Measurements from ENCODE around the gene ZNF777. TPM values are rescaled to one million over a fixed set of nuclear protein-coding genes. Genes with fewer than 3 reads are reported as not detected.

Gene ZNF777
- total and polyA plus RNA-seq, 2 experiments from 2014 or later: 2.8 to 7.9 TPM

DNA sequence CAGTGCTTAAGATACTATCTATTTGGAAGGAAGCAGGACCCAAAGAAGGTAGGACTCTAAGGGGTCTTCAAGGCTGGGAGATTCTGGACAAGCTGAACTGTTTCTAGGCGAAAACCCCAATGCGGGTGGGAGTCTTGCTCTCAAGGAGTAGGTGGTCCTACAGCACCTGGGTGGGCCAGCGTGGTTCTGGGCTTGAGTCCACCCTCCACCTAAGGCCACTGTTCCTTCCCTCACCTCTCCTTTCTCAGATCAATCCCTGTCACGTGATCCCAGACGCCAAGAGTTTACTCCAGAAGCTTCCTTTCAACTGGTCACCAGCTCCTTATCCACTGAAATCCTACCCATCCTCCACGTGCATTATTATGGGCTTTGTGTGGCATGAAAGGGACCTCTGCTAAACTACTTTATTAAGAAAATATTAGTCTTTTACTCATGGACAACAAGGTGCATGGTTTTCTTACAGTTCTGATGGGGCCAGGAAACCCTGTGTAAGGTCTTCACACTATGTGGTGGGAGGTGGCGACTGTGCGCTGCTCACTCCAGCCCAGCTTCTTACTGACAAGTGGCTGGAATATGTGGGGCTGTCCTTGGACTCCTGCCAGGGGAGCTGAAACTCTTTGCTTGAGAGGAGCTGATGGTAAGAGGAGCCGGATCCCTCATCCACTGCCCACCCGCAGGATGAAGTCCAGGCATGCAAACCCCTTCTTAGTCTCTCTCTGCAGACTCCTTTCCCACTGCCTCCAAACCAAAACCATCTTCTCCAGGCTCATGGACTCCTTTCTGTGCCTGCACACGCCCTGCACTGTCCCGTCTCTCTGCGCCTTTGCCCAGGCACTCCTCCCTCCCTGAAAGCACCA, 35.2 kb upstream of the ZNF777 start:
- peaks cover 10% of the 10 kb centered on the region; the same call in 1 of the 2 replicates for H3K36me3 ChIP-seq (ENCODE audit: insufficient read depth)
- no peak for ATAC-seq
- H3K79me2 ChIP-seq (replicated peaks; ENCODE audit: insufficient read depth): peaks cover 16% of the 10 kb centered on the region
- Mint-ChIP-seq H3K9me3 (no peaks in the 10 kb centered on the region), H3K27me3 (ENCODE audit: insufficient read depth, low read depth, poor library complexity) (peaks cover 17% of the 10 kb centered on the region), H3K4me1 (peaks cover 13% of the 10 kb centered on the region), H3K4me3 (peak overlapping the region; percentile 95), H3K36me3 (ENCODE audit: low read depth) (peaks cover 32% of the 10 kb centered on the region), H3K27ac (no peak overlapping the region)
- no peak for DNase-seq (ENCODE audit: low spot score)
- TF ChIP-seq REST (IDR thresholded peaks at IDR 0.05; ENCODE audit: unreplicated experiment) (no peak), ZNF114 (CRISPR knock-in tag; IDR thresholded peaks at IDR 0.05) (no peak), EZH2phosphoT487 (IDR thresholded peaks at IDR 0.05; ENCODE audit: unreplicated experiment) (no peak), POLR2AphosphoS5 (IDR thresholded peaks at IDR 0.05; ENCODE audit: low read depth) (no peak), EZH2 (IDR thresholded peaks at IDR 0.05; ENCODE audit: low read depth, unreplicated experiment) (no peak), ZNF331 (CRISPR knock-in tag; IDR thresholded peaks at IDR 0.05; ENCODE audit: low read depth) (no peak), NANOG (IDR thresholded peaks at IDR 0.05; ENCODE audit: borderline replicate concordance) (no peak), CREB1 (CRISPR knock-in tag; IDR thresholded peaks at IDR 0.05; ENCODE audit: low read depth) (no peak), STAT1 (IDR thresholded peaks at IDR 0.05; ENCODE audit: unreplicated experiment) (no peak), ETS1 (IDR thresholded peaks at IDR 0.05) (no peak), JUNB (IDR thresholded peaks at IDR 0.05; ENCODE audit: unreplicated experiment) (no peak), CTCF (conservative IDR thresholded peaks at IDR 0.05; ENCODE audit: low read depth in 2 of 2) (no peak)
- TF ChIP-seq, protein P1, sequence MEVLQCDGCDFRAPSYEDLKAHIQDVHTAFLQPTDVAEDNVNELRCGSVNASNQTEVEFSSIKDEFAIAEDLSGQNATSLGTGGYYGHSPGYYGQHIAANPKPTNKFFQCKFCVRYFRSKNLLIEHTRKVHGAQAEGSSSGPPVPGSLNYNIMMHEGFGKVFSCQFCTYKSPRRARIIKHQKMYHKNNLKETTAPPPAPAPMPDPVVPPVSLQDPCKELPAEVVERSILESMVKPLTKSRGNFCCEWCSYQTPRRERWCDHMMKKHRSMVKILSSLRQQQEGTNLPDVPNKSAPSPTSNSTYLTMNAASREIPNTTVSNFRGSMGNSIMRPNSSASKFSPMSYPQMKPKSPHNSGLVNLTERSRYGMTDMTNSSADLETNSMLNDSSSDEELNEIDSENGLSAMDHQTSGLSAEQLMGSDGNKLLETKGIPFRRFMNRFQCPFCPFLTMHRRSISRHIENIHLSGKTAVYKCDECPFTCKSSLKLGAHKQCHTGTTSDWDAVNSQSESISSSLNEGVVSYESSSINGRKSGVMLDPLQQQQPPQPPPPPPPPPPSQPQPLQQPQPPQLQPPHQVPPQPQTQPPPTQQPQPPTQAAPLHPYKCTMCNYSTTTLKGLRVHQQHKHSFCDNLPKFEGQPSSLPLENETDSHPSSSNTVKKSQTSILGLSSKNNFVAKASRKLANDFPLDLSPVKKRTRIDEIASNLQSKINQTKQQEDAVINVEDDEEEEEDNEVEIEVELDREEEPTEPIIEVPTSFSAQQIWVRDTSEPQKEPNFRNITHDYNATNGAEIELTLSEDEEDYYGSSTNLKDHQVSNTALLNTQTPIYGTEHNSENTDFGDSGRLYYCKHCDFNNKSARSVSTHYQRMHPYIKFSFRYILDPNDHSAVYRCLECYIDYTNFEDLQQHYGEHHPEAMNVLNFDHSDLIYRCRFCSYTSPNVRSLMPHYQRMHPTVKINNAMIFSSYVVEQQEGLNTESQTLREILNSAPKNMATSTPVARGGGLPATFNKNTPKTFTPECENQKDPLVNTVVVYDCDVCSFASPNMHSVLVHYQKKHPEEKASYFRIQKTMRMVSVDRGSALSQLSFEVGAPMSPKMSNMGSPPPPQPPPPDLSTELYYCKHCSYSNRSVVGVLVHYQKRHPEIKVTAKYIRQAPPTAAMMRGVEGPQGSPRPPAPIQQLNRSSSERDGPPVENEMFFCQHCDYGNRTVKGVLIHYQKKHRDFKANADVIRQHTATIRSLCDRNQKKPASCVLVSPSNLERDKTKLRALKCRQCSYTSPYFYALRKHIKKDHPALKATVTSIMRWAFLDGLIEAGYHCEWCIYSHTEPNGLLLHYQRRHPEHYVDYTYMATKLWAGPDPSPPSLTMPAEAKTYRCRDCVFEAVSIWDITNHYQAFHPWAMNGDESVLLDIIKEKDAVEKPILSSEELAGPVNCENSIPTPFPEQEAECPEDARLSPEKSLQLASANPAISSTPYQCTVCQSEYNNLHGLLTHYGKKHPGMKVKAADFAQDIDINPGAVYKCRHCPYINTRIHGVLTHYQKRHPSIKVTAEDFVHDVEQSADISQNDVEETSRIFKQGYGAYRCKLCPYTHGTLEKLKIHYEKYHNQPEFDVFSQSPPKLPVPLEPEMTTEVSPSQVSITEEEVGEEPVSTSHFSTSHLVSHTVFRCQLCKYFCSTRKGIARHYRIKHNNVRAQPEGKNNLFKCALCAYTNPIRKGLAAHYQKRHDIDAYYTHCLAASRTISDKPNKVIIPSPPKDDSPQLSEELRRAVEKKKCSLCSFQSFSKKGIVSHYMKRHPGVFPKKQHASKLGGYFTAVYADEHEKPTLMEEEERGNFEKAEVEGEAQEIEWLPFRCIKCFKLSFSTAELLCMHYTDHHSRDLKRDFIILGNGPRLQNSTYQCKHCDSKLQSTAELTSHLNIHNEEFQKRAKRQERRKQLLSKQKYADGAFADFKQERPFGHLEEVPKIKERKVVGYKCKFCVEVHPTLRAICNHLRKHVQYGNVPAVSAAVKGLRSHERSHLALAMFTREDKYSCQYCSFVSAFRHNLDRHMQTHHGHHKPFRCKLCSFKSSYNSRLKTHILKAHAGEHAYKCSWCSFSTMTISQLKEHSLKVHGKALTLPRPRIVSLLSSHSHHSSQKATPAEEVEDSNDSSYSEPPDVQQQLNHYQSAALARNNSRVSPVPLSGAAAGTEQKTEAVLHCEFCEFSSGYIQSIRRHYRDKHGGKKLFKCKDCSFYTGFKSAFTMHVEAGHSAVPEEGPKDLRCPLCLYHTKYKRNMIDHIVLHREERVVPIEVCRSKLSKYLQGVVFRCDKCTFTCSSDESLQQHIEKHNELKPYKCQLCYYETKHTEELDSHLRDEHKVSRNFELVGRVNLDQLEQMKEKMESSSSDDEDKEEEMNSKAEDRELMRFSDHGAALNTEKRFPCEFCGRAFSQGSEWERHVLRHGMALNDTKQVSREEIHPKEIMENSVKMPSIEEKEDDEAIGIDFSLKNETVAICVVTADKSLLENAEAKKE (CRISPR knock-in tag; IDR thresholded peaks at IDR 0.05): no peak
- H3F3A ChIP-seq (replicated peaks; ENCODE audit: low read depth): no peaks in the 10 kb centered on the region
- H3K27ac ChIP-seq (ENCODE audit: low read depth): no peak overlapping the region
- peak overlapping the region; percentile 83 for H3K4me3 ChIP-seq
- H3K9me2 ChIP-seq (ENCODE audit: insufficient read depth): no peaks in the 10 kb centered on the region
- no peaks in the 10 kb centered on the region for H3K4me1 ChIP-seq (ENCODE audit: insufficient read depth)
- H4K20me1 ChIP-seq (replicated peaks; ENCODE audit: insufficient read depth): peaks cover 7% of the 10 kb centered on the region; the same call in 1 of the 2 replicates
- no peak overlapping the region for H2AFZ ChIP-seq
- H3K27me3 ChIP-seq (ENCODE audit: insufficient read depth): peaks cover 24% of the 10 kb centered on the region
- peak overlapping the region; percentile 94 for H3K4me2 ChIP-seq

All from GM23338 (cell line).